GM12892 (cell line): ENCODE data around the gene ATP2A2.

Experiments used
- POLR2A ChIP-seq: IDR thresholded peaks from 2 replicates; pipeline ENCODE4 v1.6.1; 2011; ENCODE audit warnings: low read depth, low read length, control low read depth
- POLR2AphosphoS5 ChIP-seq: IDR thresholded peaks from 2 replicates; pipeline ENCODE4 v1.6.1; 2011; ENCODE audit warnings: low read depth, low read length, control low read depth

- TF ChIP-seq POLR2AphosphoS5 (no peak), POLR2A (no peak)
Measured at GRCh38 chr12:110382683-110383082, 101.6 kb downstream of the ATP2A2 start.
